Kasumi-1 (cell line): ENCODE measurements around the gene DDIT4L.
A peak's percentile ranks its signal among the peaks of the same experiment; 100 is the strongest.
"Not testable (repeated sequence)": the region's sequence is repeated elsewhere in the genome, so short reads cannot be mapped to it uniquely, and the experiment has no call there.

Experiments
- DNase-seq, 2 experiments: peaks; one replicate each; lab custom pipeline; 2025; lab: John Stamatoyannopoulos, UW

Gene DDIT4L

DNA sequence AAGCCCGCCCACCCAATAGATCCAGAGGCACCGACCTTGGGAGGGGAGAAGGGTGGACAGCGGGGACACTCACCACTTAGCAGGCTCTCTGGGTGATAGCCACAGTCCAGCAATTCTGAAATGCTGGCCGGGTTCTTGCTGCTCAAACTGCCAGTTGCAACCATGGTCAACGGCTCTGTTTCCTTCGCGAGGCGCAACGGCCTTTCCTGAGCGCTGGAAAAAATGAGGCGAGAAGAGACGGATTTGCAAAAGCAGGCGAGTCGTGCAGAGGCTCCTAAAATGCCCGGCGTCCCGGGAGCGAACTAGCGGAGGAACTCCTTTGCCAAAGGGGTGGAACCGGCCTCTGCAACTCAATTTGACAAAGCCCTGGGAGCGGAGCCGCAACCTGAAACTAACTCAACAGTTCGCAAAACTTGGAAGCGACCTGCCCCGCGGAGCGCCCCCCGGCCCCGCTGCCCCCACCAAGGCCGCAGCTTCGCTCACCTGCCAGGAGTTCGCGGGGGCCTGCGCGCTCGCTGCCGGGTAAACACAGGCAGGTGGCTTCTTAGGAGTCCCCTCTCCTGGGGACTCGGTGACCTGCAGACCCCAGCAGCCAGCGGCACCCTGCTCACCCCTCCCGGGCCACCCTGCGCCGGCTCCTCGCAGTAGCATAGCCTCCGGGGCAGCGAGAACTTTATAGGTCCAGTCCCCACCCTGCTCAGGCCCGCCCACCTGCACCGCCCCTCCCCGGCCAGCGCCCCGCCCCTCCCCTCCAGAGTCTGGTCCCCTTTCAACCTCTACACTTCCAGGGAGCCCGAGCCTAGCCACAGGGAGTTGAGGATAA lies at the start of gene DDIT4L:
TSS of gene DDIT4L (minus strand) at position 649 of the 823 bp plus-strand sequence. CDS start at position 164, 485 bp downstream.
- peak; percentile 28 to 31 for DNase-seq

DNA sequence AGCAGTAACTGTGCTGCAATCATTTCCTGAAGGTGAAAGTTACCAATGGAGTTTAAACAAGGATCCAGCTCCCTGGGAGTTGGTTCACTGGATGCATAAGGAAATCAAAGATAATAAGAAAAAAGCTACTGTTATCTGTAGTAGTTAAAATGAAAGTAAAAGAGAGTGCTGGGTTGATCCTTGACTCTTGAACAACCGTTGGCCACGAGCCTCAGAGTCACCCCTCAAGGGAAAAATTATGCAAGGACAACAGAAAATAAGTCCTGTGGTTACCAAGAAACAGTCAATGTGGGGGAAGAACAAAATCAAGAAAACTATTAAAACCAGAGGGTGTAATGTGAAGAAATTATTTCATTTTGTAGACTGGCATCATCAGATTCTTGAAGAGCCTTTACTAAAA lies 49.7 kb upstream of the DDIT4L start:
- DNase-seq = no peak

DNA sequence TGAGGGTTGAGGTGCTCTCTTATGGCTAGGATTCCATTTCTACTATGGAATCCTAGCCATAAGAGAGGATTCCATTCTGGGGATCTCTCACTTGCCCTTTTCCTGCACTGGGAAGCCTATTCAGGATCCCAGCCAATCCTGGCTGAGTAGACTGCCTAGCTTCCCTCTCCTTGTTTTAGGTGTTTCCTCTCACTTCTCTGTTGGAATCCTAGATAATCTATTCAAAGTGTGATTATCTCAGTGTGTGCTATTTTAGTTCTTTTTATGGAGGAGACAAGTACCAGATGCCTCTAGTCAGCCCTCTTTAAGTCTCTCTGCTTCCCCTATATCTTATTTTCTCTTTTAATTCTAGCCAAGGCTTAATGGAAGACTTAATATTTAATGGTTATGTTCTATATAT lies 34.5 kb upstream of the DDIT4L start:
- DNase-seq = no peak

DNA sequence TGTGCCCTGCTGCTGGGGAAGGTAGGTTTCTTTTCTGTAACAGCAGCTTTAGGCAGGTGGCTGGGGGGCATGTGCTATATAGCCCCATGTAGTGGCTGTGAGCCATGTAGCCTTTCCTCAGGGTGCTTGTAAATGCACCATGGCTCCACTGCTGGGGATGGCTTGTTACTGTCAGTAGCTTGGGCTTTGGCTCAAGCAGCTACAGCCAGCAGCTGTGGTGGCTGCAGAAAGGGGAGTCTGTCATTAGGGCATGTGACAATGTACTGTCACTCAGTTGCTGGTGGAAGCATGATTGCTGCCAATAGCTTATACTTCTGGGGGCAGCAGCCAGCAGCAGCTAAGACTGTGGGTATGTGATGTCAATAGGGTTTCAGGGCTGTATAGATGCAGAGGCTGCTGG lies 33.9 kb upstream of the DDIT4L start:
- DNase-seq = no peak

DNA sequence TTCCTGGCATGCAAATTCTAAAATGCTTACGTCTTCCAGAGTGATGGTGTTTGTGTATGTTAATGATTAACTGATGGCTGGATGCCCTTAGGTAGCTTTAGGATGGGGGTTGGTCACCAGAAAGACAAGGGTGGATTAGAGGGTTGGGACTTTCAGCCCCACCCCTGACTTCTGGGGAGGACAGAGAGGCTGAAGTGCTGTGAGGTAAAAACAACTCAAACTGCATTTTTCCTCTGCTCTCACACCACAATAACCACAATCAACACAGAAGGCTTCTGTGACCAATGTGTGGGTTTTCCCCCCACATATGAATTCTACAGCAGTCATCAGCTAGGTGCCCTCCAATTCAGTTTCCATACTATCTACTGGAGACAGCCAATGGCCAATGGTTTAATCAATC lies 18.7 kb upstream of the DDIT4L start:
- DNase-seq = no peak

GRCh38 chr4:100208459-100208858 lies 18.2 kb upstream of the DDIT4L start:
- no peak for DNase-seq

GRCh38 chr4:100206850-100207249 lies 16.6 kb upstream of the DDIT4L start:
- no peak for DNase-seq

DNA sequence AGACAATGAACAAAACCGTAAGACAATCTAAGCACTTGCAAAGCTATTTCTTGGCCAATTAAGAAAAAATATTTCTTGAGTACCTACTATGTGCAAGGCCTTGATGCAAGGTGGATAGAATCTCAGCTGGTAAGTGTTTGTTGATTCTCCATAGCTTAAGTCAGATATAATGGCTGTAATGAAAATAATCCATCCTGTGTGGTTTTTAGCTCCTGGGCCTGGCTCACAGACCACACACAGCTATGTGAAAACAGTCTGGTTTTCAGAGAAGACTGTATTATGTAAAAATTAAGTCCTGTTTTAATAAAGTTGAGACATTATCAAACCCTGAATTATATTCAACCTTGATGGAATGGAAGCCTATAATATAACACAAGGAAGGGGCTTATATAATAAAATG lies 7.8 kb upstream of the DDIT4L start:
- no peak for DNase-seq

DNA sequence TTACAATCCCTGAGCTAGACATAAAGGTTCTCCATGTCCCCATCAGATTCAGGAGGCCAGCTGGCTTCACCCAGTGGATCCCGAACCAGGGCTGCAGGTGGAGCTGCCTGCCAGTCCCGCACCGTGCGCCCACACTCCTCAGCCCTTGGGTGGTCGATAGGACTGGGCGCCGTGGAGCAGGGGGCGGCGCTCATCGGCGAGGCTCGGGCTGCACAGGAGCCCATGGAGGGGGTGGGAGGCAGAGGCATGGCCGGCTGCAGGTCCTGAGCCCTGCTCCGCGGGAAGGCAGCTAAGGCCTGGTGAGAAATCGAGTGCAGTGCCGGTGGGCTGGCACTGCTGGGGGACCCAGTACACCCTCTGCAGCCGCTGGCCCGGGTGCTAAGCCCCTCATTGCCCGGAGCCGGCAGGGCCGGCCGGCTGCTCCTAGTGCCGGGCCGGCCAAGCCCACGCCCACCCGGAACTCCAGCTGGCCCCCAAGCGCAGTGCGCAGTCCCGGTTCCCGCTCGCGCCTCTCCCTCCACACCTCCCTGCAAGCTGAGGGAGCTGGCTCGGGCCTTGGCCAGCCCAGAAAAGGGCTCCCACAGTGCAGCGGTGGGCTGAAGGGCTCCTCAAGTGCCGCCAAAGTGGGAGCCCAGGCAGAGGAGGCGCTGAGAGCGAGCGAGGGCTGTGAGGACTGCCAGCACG lies 6.3 kb upstream of the DDIT4L start:
- DNase-seq = not testable (repeated sequence)

DNA sequence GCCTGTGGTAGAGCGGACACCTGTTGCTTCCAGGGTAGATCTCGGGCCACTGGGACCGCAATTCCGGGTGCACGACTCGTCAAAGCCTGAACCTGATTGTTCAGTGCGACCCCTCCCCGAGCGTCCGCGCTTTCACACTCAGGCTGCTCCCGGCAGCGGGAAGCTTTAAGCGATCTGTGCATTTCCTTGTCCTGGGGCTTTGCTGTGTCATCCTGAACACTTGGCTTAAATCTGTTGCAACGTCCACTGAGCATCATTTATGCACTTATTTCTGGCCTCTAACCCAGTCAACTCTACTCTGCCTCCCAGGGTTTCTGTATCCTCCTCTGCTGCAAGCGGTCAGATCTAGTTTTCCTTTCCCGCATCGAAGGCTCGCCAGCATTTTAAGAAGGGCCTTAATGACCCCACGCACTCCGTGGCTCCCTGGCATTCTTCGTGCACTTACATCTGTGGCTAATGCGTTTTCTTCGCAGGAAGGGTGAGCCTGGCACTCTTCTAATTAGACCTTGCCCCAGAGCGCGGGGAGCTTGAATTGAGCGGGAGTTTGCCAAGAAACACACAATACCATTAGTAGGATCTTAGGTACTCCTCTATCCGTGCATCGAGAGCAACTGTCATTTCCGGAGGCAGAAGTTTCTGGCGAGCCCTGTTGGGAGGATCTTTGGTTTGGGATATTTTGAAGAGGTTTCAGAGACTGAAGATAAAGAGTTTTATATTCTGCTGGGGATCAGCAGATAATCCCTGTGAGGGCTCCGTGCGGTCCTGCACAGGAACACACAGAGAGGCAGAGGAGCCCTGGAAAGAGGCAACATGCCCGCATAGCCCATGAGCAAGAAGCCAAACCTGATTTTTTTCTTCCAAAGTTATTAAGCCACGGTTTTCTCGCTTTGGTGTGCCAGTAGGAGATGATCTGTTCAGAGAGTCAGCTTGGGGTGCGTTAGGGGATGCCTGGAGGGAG lies 654 bp upstream of the DDIT4L start:
- DNase-seq = no peak

GRCh38 chr4:100188829-100189228 lies 1.4 kb downstream of the DDIT4L start:
- no peak for DNase-seq

DNA sequence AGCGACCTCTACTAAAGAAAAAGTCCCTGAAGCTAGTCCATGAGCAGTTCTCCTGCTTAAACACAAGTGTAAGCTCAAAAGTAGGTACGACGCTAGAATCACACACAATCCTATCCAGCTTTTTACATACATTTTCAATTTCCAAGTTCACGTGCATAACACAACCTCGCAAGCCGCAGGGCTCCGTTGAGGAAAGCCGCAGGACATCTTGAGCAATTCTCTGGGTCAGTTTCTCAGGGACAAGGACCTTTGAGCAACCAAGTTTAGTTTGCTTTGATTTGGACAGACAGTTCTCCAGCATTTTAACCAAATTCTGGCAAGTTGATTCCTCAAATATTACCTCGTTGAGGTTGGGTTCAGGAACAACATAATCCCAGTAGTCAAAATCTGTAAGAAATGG lies 2.5 kb downstream of the DDIT4L start:
- DNase-seq = no peak

DNA sequence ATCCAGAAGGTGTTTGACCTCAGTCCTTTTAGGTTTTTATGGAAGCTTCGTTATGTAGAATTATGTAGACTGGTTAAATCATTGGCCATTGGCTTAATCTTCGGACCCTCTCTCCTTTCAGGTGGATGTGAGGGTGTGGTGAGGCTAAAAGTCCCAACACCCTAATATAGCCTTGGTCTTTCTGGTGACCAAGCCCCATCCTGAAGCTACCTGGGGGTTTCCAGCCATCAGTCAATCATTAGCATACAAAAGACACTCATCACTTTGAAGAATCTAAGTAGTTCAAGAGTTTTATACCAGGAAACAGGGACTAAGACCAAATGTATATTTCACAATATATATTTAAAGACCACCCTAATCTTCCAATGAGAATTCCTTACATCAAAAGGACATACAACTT lies 5.5 kb downstream of the DDIT4L start:
- no peak for DNase-seq

DNA sequence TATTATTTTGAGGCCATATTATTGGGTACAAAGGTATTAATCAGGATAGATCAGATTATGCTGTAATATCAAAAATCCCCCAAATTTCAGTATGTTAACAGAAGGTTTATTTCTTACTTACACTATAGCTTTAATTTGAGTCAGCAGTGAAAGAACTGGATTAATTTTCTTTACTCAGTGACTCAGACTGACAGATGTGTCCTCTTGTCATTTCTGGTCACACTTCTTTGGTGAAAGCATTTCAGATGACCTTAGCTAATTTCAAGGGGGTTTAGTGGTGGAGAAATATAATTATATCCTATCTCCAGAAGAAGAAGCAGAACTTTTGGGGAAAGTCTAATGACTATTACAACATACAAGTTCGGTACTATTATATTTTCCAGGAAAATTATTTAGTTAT lies 12.4 kb downstream of the DDIT4L start:
- no peak for DNase-seq

DNA sequence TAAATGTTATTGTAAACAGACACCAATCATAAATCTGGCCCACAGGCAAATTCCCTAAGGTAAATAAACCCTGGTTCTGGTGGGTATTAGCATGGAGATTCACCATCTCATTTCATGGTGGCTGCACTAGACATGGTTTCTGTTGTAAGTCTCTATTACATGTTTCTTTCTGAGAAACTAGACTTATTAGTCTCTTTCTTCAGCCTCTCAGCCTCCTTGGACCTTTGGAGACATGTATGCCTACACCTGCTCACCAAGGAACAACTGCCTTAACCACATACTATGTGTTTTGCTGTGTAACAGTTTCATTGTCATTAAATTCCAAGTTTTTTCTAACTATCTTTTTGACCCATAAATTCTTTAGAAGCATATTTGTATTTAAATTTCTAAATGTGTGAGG lies 13.1 kb downstream of the DDIT4L start:
- no peak for DNase-seq

DNA sequence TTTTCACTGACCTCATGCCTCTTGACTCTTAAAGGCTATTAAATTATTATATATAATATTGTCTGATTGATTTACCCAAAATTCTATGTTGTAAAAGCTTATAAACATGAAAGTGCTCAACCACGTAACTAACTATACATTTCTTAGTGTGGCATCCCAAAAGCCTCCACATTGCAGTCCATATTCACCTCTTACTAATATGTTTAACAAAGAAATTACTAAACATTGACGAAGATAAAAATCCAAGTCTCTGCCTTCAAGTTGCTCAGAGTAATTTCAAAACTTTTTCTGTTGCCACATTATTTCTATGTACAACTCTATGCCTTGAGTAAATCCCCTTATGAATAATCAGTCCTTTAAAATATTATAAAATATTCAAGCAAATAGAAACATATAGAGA lies 14.4 kb downstream of the DDIT4L start:
- DNase-seq = no peak

DNA sequence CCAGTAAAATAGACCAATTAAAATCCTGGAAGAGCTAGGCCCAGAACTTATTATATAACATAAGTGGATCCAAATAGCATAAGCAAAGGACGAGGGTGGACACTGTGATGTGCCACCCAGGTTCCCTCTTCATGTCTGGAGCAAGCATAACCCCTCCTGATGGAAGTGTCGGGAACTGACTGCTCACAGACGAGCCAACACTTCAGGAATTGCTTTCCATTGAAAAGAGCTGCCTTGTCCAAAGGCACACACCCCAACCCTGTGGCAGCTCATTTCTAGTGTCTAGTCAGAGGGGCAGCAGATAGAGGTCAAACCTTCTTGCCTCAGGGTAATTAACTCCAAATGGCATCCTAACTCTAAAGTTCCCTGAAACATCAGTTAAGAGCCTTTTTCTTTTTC lies 15.3 kb downstream of the DDIT4L start:
- no peak for DNase-seq

- DNase-seq = no peak
Measured at GRCh38 chr4:100170986-100171385, 19.3 kb downstream of the DDIT4L start.

GRCh38 chr4:100169491-100170485 lies 20.5 kb downstream of the DDIT4L start:
- DNase-seq = no peak

- no peak for DNase-seq
Measured at GRCh38 chr4:100168521-100168920, 21.7 kb downstream of the DDIT4L start.
